C4-2B (cell line): ENCODE data around the gene ADCY10.

Experiments
- CTCF ChIP-seq: fragments of 450-650 bp; conservative IDR thresholded peaks from 2 replicates; pipeline ENCODE4 v1.5.1; 2017; ENCODE audit warnings: mild to moderate bottlenecking
- ZFX ChIP-seq: fragments of 450-650 bp; IDR thresholded peaks from 2 replicates; pipeline ENCODE4 v1.6.1; 2017

GRCh38 chr1:167784876-167785550 lies 128.9 kb downstream of the ADCY10 start:
- TF ChIP-seq CTCF (no peak), ZFX (no peak)
